H1 (cell line): ENCODE data around the gene CPSF7. TPM values are rescaled to one million over a fixed set of nuclear protein-coding genes. Genes with fewer than 3 reads are reported as not detected.

Source experiments
- CTCF ChIA-PET: fragments of 300-600 bp; sonication (Branson Sonifier 250); formaldehyde crosslinking; loops from one replicate; lab custom pipeline; 2021; ENCODE audit not compliant: partially characterized antibody; lab: Charles Lee
- POLR2A ChIA-PET: fragments of 300-600 bp; sonication (Branson Sonifier 250); formaldehyde crosslinking; loops from one replicate; lab custom pipeline; 2021; ENCODE audit warnings: inconsistent platforms; ENCODE audit not compliant: partially characterized antibody; lab: Charles Lee
- DNase-seq, 2 experiments: peaks; one replicate each; pipeline versions ENCODE4 v3.0.0 to v3.0.0-alpha.2; 2010 to 2022; ENCODE audit warnings: low spot score in 2 of 2, low read depth in 1 of 2, mixed read lengths in 1 of 2
- FAIRE-seq: peaks from 2 replicates; lab custom pipeline; 2011; peaks lifted over from hg19 to GRCh38; lab: Jason Lieb, UNC
- H2AFZ ChIP-seq: 2 replicates; pipeline ENCODE4 v1.8.1; 2012; ENCODE audit warnings: low read length, inconsistent platforms
- H2AK5ac ChIP-seq: 2 replicates; pipeline ENCODE4 v1.6.1; 2013; ENCODE audit warnings: low read depth, low read length
- H2BK120ac ChIP-seq: replicated peaks from 2 replicates; pipeline ENCODE3; 2013; ENCODE audit warnings: low read depth, low read length, inconsistent platforms
- H2BK12ac ChIP-seq: 2 replicates; pipeline ENCODE4 v1.6.1; 2013; ENCODE audit warnings: low read depth, low read length
- H2BK15ac ChIP-seq: 2 replicates; pipeline ENCODE4 v1.6.1; 2013; ENCODE audit warnings: low read length
- H2BK20ac ChIP-seq: 2 replicates; pipeline ENCODE4 v1.6.1; 2013; ENCODE audit warnings: low read length
- H2BK5ac ChIP-seq: 2 replicates; pipeline ENCODE4 v1.6.1; 2013; ENCODE audit warnings: low read depth, low read length
- H3K14ac ChIP-seq: 2 replicates; pipeline ENCODE4 v1.6.1; 2013; ENCODE audit warnings: inconsistent platforms; ENCODE audit not compliant: insufficient read length
- H3K18ac ChIP-seq: 2 replicates; pipeline ENCODE4 v1.6.1; 2013; ENCODE audit warnings: low read length; ENCODE audit errors: extremely low read depth
- H3K23ac ChIP-seq: 2 replicates; pipeline ENCODE4 v1.6.1; 2013; ENCODE audit warnings: inconsistent platforms; ENCODE audit not compliant: insufficient read length
- H3K23me2 ChIP-seq: 2 replicates; pipeline ENCODE4 v1.6.1; 2013; ENCODE audit warnings: low read depth, low read length
- H3K27ac ChIP-seq: 2 replicates; pipeline ENCODE4 v1.6.1; 2011; ENCODE audit warnings: low read depth, low read length, inconsistent platforms
- H3K27me3 ChIP-seq, 4 experiments: replicated peaks in 1 of 4; 1 replicate in 1 of 4; 2 replicates in 3 of 4; pipeline versions ENCODE4 v1.6.1 to v1.8.1; 2011 to 2013; ENCODE audit warnings: low read length in 3 of 4, mild to moderate bottlenecking in 3 of 4, inconsistent platforms in 2 of 4, mixed read lengths in 2 of 4, moderate library complexity in 1 of 4; ENCODE audit not compliant: control insufficient read depth in 3 of 4, insufficient read depth in 3 of 4; ENCODE audit errors: extremely low read depth in 1 of 4
- H3K36me3 ChIP-seq, 4 experiments: 2 replicates each; pipeline versions ENCODE4 v1.6.1 to v1.8.1; 2011 to 2013; ENCODE audit warnings: mild to moderate bottlenecking in 4 of 4, low read length in 3 of 4, moderate library complexity in 2 of 4, control low read depth in 1 of 4, inconsistent platforms in 1 of 4; ENCODE audit not compliant: insufficient read depth in 4 of 4, control insufficient read depth in 2 of 4
- H3K4ac ChIP-seq: replicated peaks from 2 replicates; pipeline ENCODE3; 2013; ENCODE audit warnings: low read length, low read depth, mixed read lengths, inconsistent platforms; ENCODE audit not compliant: insufficient read length
- H3K4me1 ChIP-seq, 4 experiments: replicated peaks in 1 of 4; 1 replicate in 1 of 4; 2 replicates in 3 of 4; pipeline versions ENCODE4 v1.6.1 to v1.8.1; 2011 to 2013; ENCODE audit warnings: low read length in 3 of 4, inconsistent platforms in 2 of 4, mixed read lengths in 1 of 4; ENCODE audit not compliant: insufficient read depth in 4 of 4, control insufficient read depth in 3 of 4
- H3K4me2 ChIP-seq, 2 experiments: 2 replicates each; pipeline versions ENCODE4 v1.6.1 to v1.8.1; 2011 to 2013; ENCODE audit warnings: low read depth in 2 of 2, low read length in 2 of 2, control low read depth in 1 of 2, inconsistent platforms in 1 of 2, mild to moderate bottlenecking in 1 of 2; ENCODE audit not compliant: insufficient read depth in 1 of 2
- H3K4me3 ChIP-seq, 4 experiments: fragments of 200-600, 300-600 bp in 1 of 4; sonication (generic), shearing (Covaris generic), sonication (Bioruptor Twin) in 1 of 4; 2 replicates each; pipeline versions ENCODE4 v1.5.1 to v1.8.1; 2011 to 2016; ENCODE audit warnings: low read length in 4 of 4, low read depth in 3 of 4, control low read depth in 2 of 4, inconsistent platforms in 2 of 4, mild to moderate bottlenecking in 2 of 4, mixed read lengths in 1 of 4, moderate library complexity in 1 of 4; ENCODE audit not compliant: insufficient read depth in 2 of 4; ENCODE audit errors: extremely low read depth in 1 of 4
- H3K56ac ChIP-seq: replicated peaks from 2 replicates; pipeline ENCODE3; 2013; ENCODE audit warnings: low read depth, mild to moderate bottlenecking, mixed read lengths, low read length, inconsistent platforms; ENCODE audit not compliant: insufficient read length
- H3K79me1 ChIP-seq: 2 replicates; pipeline ENCODE4 v1.6.1; 2013; ENCODE audit warnings: low read depth, low read length, control low read depth
- H3K79me2 ChIP-seq, 2 experiments: 2 replicates each; pipeline versions ENCODE4 v1.6.1 to v1.8.1; 2012 to 2013; ENCODE audit warnings: low read length in 2 of 2, mild to moderate bottlenecking in 2 of 2, inconsistent platforms in 1 of 2; ENCODE audit not compliant: insufficient read depth in 2 of 2, control insufficient read depth in 1 of 2
- H3K9ac ChIP-seq, 4 experiments: replicated peaks in 1 of 4; 1 replicate in 1 of 4; 2 replicates in 3 of 4; pipeline versions ENCODE4 v1.6.1 to v1.8.1; 2011 to 2013; ENCODE audit warnings: low read depth in 3 of 4, low read length in 3 of 4, control low read depth in 2 of 4, mild to moderate bottlenecking in 2 of 4, moderate library complexity in 2 of 4, inconsistent platforms in 1 of 4; ENCODE audit errors: extremely low read depth in 1 of 4
- H3K9me3 ChIP-seq, 2 experiments: 2 replicates each; pipeline versions ENCODE4 v1.6.1 to v1.8.1; 2012 to 2013; ENCODE audit warnings: mild to moderate bottlenecking in 2 of 2, moderate library complexity in 2 of 2, control low read depth in 1 of 2, inconsistent platforms in 1 of 2, low read depth in 1 of 2, low read length in 1 of 2, mixed read lengths in 1 of 2; ENCODE audit not compliant: insufficient read depth in 2 of 2
- H4K20me1 ChIP-seq, 2 experiments: replicated peaks in 1 of 2; 2 replicates each; pipeline versions ENCODE3 to v1.8.1; 2011 to 2013; ENCODE audit warnings: inconsistent platforms in 2 of 2, low read length in 2 of 2, mild to moderate bottlenecking in 1 of 2; ENCODE audit not compliant: insufficient read depth in 2 of 2, control insufficient read depth in 1 of 2
- H4K5ac ChIP-seq: 2 replicates; pipeline ENCODE4 v1.6.1; 2013; ENCODE audit warnings: low read length, low read depth, mixed read lengths, inconsistent platforms; ENCODE audit not compliant: insufficient read length
- H4K8ac ChIP-seq: 2 replicates; pipeline ENCODE4 v1.8.0; 2013; ENCODE audit warnings: mild to moderate bottlenecking, moderate library complexity, low read length, inconsistent platforms; ENCODE audit not compliant: insufficient read depth; ENCODE audit errors: extremely low read depth
- H4K91ac ChIP-seq: replicated peaks from 2 replicates; pipeline ENCODE3; 2013; ENCODE audit warnings: low read length, mixed read lengths, inconsistent platforms; ENCODE audit not compliant: insufficient read length
- JUN ChIP-seq: IDR thresholded peaks from 2 replicates; pipeline ENCODE4 v1.6.1; 2011; ENCODE audit warnings: low read depth, mild to moderate bottlenecking, improper control_type of control experiment, low read length
- WGBS, 2 experiments: shearing (Covaris generic) in 1 of 2; methylation state at CpG; one replicate each; pipeline versions ENCODE4 v1.1.6 to v1.1.7; 2013 to 2015; ENCODE audit warnings: low lambda C conversion rate in 2 of 2, mixed read lengths in 2 of 2, inconsistent platforms in 1 of 2, low coverage in 1 of 2, missing lambda C conversion rate in 1 of 2; ENCODE audit not compliant: insufficient replicate concordance in 2 of 2, insufficient coverage in 1 of 2, insufficient read length in 1 of 2; ENCODE audit errors: extremely low coverage in 1 of 2, missing lambda C conversion rate in 1 of 2; 5-methylcytosine and 5-hydroxymethylcytosine counted together
- polyA plus RNA-seq, 7 experiments: library from polyadenylated mRNA; depleted of rRNA in 3 of 7; stranded (reverse) in 5 of 7; unstranded in 2 of 7; fragments of >200 nt in 5 of 7; fragments of 200-250 nt in 2 of 7; gene quantifications; 1 replicate in 5 of 7; 2 replicates in 1 of 7; 4 replicates in 1 of 7; pipeline versions ENCODE4 v1.2.1 to v1.2.3, GENCODE V29; 2011 to 2013; ENCODE audit warnings: missing spikeins in 2 of 7, mixed read lengths in 2 of 7
- total RNA-seq: library from RNA; stranded (reverse); fragmentation: NEBNext Ultra II Directional; extraction: Animal tissue kit (Norgen Biotek cat#: 25700); gene quantifications from 2 replicates; pipeline ENCODE4 v1.2.1, GENCODE V29; 2021

The CPSF7 gene
- total and polyA plus RNA-seq, 2 of the 8 experiments (the other 6 are each of a cell fraction or from before 2014, with no cell fraction given), result 95.9 to 122 TPM

- H2BK20ac ChIP-seq, result no peak overlapping the region
- H3K79me2 ChIP-seq, result no peaks in the 10 kb centered on the region
- no peak overlapping the region for H2AFZ ChIP-seq
- no peak overlapping the region for H2BK12ac ChIP-seq
- no peak overlapping the region for H3K27ac ChIP-seq
- no peak overlapping the region for H3K9ac ChIP-seq
- no peak overlapping the region for H3K4me2 ChIP-seq
- H2BK120ac ChIP-seq, result no peak overlapping the region
- no peak overlapping the region for H3K56ac ChIP-seq
- no peak overlapping the region for H3K4ac ChIP-seq
- no peak overlapping the region for H4K5ac ChIP-seq
- H2BK5ac ChIP-seq, result no peak overlapping the region
- H2BK15ac ChIP-seq, result no peak overlapping the region
- no peak overlapping the region for H4K91ac ChIP-seq
- TF ChIP-seq JUN, result no peak
- H2AK5ac ChIP-seq, result no peak overlapping the region
- ChIA-PET POLR2A (interaction anchor here (1.1 to 5.4 kb wide), 5 partner anchors 12 to 92 kb away, joined by 3 to 60 read pairs (median 19); partner anchors contain the start of gene TMEM216), CTCF (interaction anchor here (0.8 to 3.1 kb wide), 2 partner anchors 68 to 113 kb away, joined by 4 to 9 read pairs; no protein-coding TSS in a partner anchor)
- H3K18ac ChIP-seq, result no peak overlapping the region
- FAIRE-seq, result no peak
- peaks cover 36 to 61% (median 56%) of the 10 kb centered on the region in 4 experiments for H3K36me3 ChIP-seq
- no peaks in the 10 kb centered on the region for H3K27me3 ChIP-seq
- no peak overlapping the region for H3K4me3 ChIP-seq
- no peaks in the 10 kb centered on the region for H3K9me3 ChIP-seq
- H4K20me1 ChIP-seq, result peaks cover 0 to 8% of the 10 kb centered on the region in 2 experiments
- H3K14ac ChIP-seq, result no peak overlapping the region
- no peak overlapping the region for H3K23ac ChIP-seq
- H3K79me1 ChIP-seq, result no peaks in the 10 kb centered on the region; the same call in 1 of the 2 replicates
- 90% methylated on average over 5 of the region's 5 CpGs; no CpG with 5 or more reads in 1 of the 2 experiments for WGBS, 2 experiments
- H3K23me2 ChIP-seq, result no peaks in the 10 kb centered on the region
- DNase-seq, result no peak
- H3K4me1 ChIP-seq, result no peaks in the 10 kb centered on the region
- H4K8ac ChIP-seq, result no peak overlapping the region
These were observed 25.7 kb downstream of the CPSF7 start for GRCh38 chr11:61404103-61404502.
